ENCODE results near the gene GADD45GIP1.

The GADD45GIP1 gene

DNA sequence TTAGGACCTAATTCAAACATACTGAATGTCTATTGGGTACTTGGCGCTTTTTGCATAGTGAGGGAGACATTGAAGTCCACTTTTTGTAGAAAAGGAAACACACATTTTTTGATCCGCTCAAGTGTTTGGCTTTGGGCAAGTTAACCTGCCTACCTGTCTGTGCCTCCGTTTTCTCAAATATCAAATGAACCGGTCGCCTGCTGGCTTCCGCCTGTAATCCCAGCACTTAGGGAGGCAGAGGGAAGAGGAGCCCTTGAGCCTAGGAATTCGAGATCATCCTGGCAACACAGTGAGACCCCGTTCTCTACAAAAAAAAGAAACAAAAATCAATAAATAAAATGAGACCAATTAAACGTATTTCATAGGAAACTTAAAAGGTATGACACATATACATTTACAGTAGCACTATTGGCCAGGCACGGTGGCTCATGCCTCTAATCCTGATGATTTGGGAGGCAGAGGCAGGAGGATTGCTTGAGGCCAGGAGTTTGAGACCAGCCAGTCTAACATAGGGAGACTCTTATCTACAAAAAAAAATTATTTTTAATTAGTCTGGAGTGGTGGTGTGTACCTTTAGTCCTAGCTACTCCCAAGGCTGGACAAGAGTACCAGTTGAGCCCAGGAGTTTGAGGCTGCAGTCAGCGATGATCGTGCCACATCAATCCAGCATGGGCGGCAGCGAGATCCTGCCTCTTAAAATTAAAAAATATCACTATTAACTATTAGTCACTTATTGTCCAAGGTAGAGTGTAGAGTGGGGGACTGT is 10.1 kb downstream of the GADD45GIP1 start:
- Histone ChIP-seq H3K9me3 (ENCODE audit: control insufficient read depth, low read length) (no peaks in the 10 kb centered on the region), H3K27ac (ENCODE audit: low read length, poor library complexity, severe bottlenecking) (peak overlapping the region; percentile 79), H3K4me2 (ENCODE audit: low read length, poor library complexity, severe bottlenecking) (peak overlapping the region; percentile 86), H3K36me3 (ENCODE audit: control insufficient read depth in 1 of 2, insufficient read depth in 2 of 2, low read depth in 1 of 2, low read length in 2 of 2) (peaks cover 69 to 77% of the 10 kb centered on the region in 2 experiments), H3K4me3 (ENCODE audit: insufficient read depth in 1 of 2, low read depth in 1 of 2, low read length in 2 of 2) (peak overlapping the region in 1 of 2 experiments; percentile 97), H3K4ac (ENCODE audit: low read depth in 1 of 2, low read length in 2 of 2) (no peak overlapping the region), H2BK5ac (ENCODE audit: low read depth, low read length, poor library complexity, severe bottlenecking) (no peak overlapping the region), H3K79me1 (replicated peaks; ENCODE audit: low read length, poor library complexity, severe bottlenecking) (peaks cover 17% of the 10 kb centered on the region), H2AK5ac (ENCODE audit: low read length, severe bottlenecking) (no peak overlapping the region), H3K14ac (ENCODE audit: low read length in 2 of 2) (no peak overlapping the region), H3K4me1 (ENCODE audit: control insufficient read depth, insufficient read depth, low read depth, low read length) (peaks cover 16% of the 10 kb centered on the region), H3K18ac (ENCODE audit: low read depth in 1 of 2, low read length in 2 of 2) (no peak overlapping the region), H3K9ac (ENCODE audit: low read length) (peak overlapping the region; percentile 99), H3K23ac (ENCODE audit: low read length in 2 of 2) (no peak overlapping the region), H3K27me3 (ENCODE audit: control insufficient read depth in 1 of 2, insufficient read depth in 1 of 2, low read length in 2 of 2) (no peaks in the 10 kb centered on the region), H2AFZ (ENCODE audit: low read depth, low read length) (no peak overlapping the region), H2BK120ac (ENCODE audit: low read depth, low read length) (peak overlapping the region; percentile 39), H4K8ac (ENCODE audit: low read length) (no peak overlapping the region), H4K91ac (ENCODE audit: low read length) (no peak overlapping the region), H2BK15ac (ENCODE audit: low read depth, poor library complexity, severe bottlenecking) (no peak overlapping the region), H2BK12ac (ENCODE audit: low read length in 2 of 2) (no peak overlapping the region)
- 51% methylated on average over 8 of the region's 14 CpGs for WGBS
- DNase-seq = no peak

GRCh38 chr19:12946092-12946721 is 10.8 kb downstream of the GADD45GIP1 start:
- WGBS = under 1% methylated on average over 31 of the region's 40 CpGs
- peak overlapping the region; percentile 99 for H3K9ac ChIP-seq (ENCODE audit: low read length)
- peak; percentile 88 for DNase-seq

GRCh38 chr19:12945479-12946091 is 11.4 kb downstream of the GADD45GIP1 start, which contains the start of gene RAD23A:
TSS of gene RAD23A (plus strand) at chr19:12945862. CDS start at chr19:12945949, 87 bp downstream.
- peaks cover 69 to 78% of the 10 kb centered on the region in 2 experiments for H3K36me3 ChIP-seq (ENCODE audit: control insufficient read depth in 1 of 2, insufficient read depth in 2 of 2, low read depth in 1 of 2, low read length in 2 of 2)

More at GRCh38 chr19:12946092-12946721, 10.8 kb downstream of the GADD45GIP1 start:
- H3K27me3 ChIP-seq (ENCODE audit: control insufficient read depth in 1 of 2, insufficient read depth in 1 of 2, low read length in 2 of 2) = no peaks in the 10 kb centered on the region
- no peak overlapping the region for H4K8ac ChIP-seq (ENCODE audit: low read length)
- peak overlapping the region in 1 of 2 experiments; percentile 3 for H3K23ac ChIP-seq (ENCODE audit: low read length in 2 of 2)
- no peak overlapping the region for H2AFZ ChIP-seq (ENCODE audit: low read depth, low read length)
- H2BK12ac ChIP-seq (ENCODE audit: low read length in 2 of 2) = no peak overlapping the region
- H4K91ac ChIP-seq (ENCODE audit: low read length) = peak overlapping the region; percentile 60
- no peak overlapping the region for H2BK5ac ChIP-seq (ENCODE audit: low read depth, low read length, poor library complexity, severe bottlenecking)
- peaks cover 20% of the 10 kb centered on the region for H3K4me1 ChIP-seq (ENCODE audit: control insufficient read depth, insufficient read depth, low read depth, low read length)
- peak overlapping the region; percentile 92 for H2BK120ac ChIP-seq (ENCODE audit: low read depth, low read length)
- H3K79me1 ChIP-seq (replicated peaks; ENCODE audit: low read length, poor library complexity, severe bottlenecking) = peaks cover 15% of the 10 kb centered on the region
- H2AK5ac ChIP-seq (ENCODE audit: low read length, severe bottlenecking) = no peak overlapping the region
- H3K4me3 ChIP-seq (ENCODE audit: insufficient read depth in 1 of 2, low read depth in 1 of 2, low read length in 2 of 2) = peak overlapping the region; percentile 72 to 97
- H3K14ac ChIP-seq (ENCODE audit: low read length in 2 of 2) = no peak overlapping the region
- peak overlapping the region; percentile 86 for H3K4me2 ChIP-seq (ENCODE audit: low read length, poor library complexity, severe bottlenecking)
- peak overlapping the region in 1 of 2 experiments; percentile 72 for H3K4ac ChIP-seq (ENCODE audit: low read depth in 1 of 2, low read length in 2 of 2)
- peak overlapping the region; percentile 52 for H2BK15ac ChIP-seq (ENCODE audit: low read depth, poor library complexity, severe bottlenecking)
- H3K9me3 ChIP-seq (ENCODE audit: control insufficient read depth, low read length) = no peaks in the 10 kb centered on the region
- H3K18ac ChIP-seq (ENCODE audit: low read depth in 1 of 2, low read length in 2 of 2) = peak overlapping the region; percentile 35 to 92
- peaks cover 69 to 78% of the 10 kb centered on the region in 2 experiments for H3K36me3 ChIP-seq (ENCODE audit: control insufficient read depth in 1 of 2, insufficient read depth in 2 of 2, low read depth in 1 of 2, low read length in 2 of 2)
- H3K27ac ChIP-seq (ENCODE audit: low read length, poor library complexity, severe bottlenecking) = peak overlapping the region; percentile 89

More at GRCh38 chr19:12945479-12946091, 11.4 kb downstream of the GADD45GIP1 start, which contains the start of gene RAD23A:
- H2BK120ac ChIP-seq (ENCODE audit: low read depth, low read length) = peak within 1 kb of the TSS; percentile 92
- no peak within 1 kb of the TSS for H2BK12ac ChIP-seq (ENCODE audit: low read length in 2 of 2)
- H2AK5ac ChIP-seq (ENCODE audit: low read length, severe bottlenecking) = no peak within 1 kb of the TSS
- H3K18ac ChIP-seq (ENCODE audit: low read depth in 1 of 2, low read length in 2 of 2) = peak within 1 kb of the TSS; percentile 35 to 92
- no peak within 1 kb of the TSS for H2AFZ ChIP-seq (ENCODE audit: low read depth, low read length)
- peak within 1 kb of the TSS; percentile 60 for H4K91ac ChIP-seq (ENCODE audit: low read length)
- H3K23ac ChIP-seq (ENCODE audit: low read length in 2 of 2) = peak within 1 kb of the TSS in 1 of 2 experiments; percentile 3
- H3K27ac ChIP-seq (ENCODE audit: low read length, poor library complexity, severe bottlenecking) = peak within 1 kb of the TSS; percentile 89
- WGBS = under 1% methylated on average over 47 of the region's 62 CpGs
- peak within 1 kb of the TSS; percentile 72 to 97 for H3K4me3 ChIP-seq (ENCODE audit: insufficient read depth in 1 of 2, low read depth in 1 of 2, low read length in 2 of 2)
- peak within 1 kb of the TSS; percentile 86 for H3K4me2 ChIP-seq (ENCODE audit: low read length, poor library complexity, severe bottlenecking)
- no peak within 1 kb of the TSS for H4K8ac ChIP-seq (ENCODE audit: low read length)
- peak; percentile 97 for DNase-seq
- peaks cover 26% of the 10 kb centered on the region for H3K4me1 ChIP-seq (ENCODE audit: control insufficient read depth, insufficient read depth, low read depth, low read length)
- H3K14ac ChIP-seq (ENCODE audit: low read length in 2 of 2) = no peak within 1 kb of the TSS
- H3K27me3 ChIP-seq (ENCODE audit: control insufficient read depth in 1 of 2, insufficient read depth in 1 of 2, low read length in 2 of 2) = no peaks in the 10 kb centered on the region
- H3K9me3 ChIP-seq (ENCODE audit: control insufficient read depth, low read length) = no peaks in the 10 kb centered on the region
- H3K79me1 ChIP-seq (replicated peaks; ENCODE audit: low read length, poor library complexity, severe bottlenecking) = peaks cover 15% of the 10 kb centered on the region
- peak within 1 kb of the TSS in 1 of 2 experiments; percentile 72 for H3K4ac ChIP-seq (ENCODE audit: low read depth in 1 of 2, low read length in 2 of 2)
- H2BK15ac ChIP-seq (ENCODE audit: low read depth, poor library complexity, severe bottlenecking) = peak within 1 kb of the TSS; percentile 62
- peak within 1 kb of the TSS; percentile 99 for H3K9ac ChIP-seq (ENCODE audit: low read length)
- no peak within 1 kb of the TSS for H2BK5ac ChIP-seq (ENCODE audit: low read depth, low read length, poor library complexity, severe bottlenecking)

Data from mesenchymal stem cell (in vitro differentiated cells and primary cell).